Posterior vena cava (tissue), 2 donors: ENCODE measurements around the gene ZNF512. TPM values are rescaled to one million over a fixed set of nuclear protein-coding genes. Genes with fewer than 3 reads are reported as not detected.
"Not testable (repeated sequence)": the region's sequence is repeated elsewhere in the genome, so short reads cannot be mapped to it uniquely, and the experiment has no call there.

Experiments used
- DNase-seq: peaks from one replicate; pipeline ENCODE4 v3.0.0-alpha.2; 2020; ENCODE audit warnings: low spot score
- intact Hi-C, 2 donors: fragments of 100-400 bp; cut with DNase I; formaldehyde crosslinking; loops; one replicate each; pipeline versions ENCODE4 v1.14.1 to v1.14.2; 2022 to 2023
- total RNA-seq, 2 donors: library from RNA; stranded (reverse); fragmentation: NEBNext Ultra II Directional; extraction: Animal tissue kit (Norgen Biotek cat#: 25700); gene quantifications; one replicate each; pipeline ENCODE4 v1.2.1, GENCODE V29; 2021
- donor health status: DM: yes; HTN: yes; CAD: no.
- donor health status: DM: yes; HTN: yes; CAD: no.

Gene ZNF512
- total RNA-seq, 2 donors from 2014 or later: 25.2 to 27.4 TPM

- intact Hi-C loops, DNase-seq: not testable (repeated sequence)
Measured at GRCh38 chr2:27626921-27627320, 44.1 kb downstream of the ZNF512 start.

- intact Hi-C loops: no loop called here
Measured at GRCh38 chr2:27627963-27628766, 45.3 kb downstream of the ZNF512 start.

DNA sequence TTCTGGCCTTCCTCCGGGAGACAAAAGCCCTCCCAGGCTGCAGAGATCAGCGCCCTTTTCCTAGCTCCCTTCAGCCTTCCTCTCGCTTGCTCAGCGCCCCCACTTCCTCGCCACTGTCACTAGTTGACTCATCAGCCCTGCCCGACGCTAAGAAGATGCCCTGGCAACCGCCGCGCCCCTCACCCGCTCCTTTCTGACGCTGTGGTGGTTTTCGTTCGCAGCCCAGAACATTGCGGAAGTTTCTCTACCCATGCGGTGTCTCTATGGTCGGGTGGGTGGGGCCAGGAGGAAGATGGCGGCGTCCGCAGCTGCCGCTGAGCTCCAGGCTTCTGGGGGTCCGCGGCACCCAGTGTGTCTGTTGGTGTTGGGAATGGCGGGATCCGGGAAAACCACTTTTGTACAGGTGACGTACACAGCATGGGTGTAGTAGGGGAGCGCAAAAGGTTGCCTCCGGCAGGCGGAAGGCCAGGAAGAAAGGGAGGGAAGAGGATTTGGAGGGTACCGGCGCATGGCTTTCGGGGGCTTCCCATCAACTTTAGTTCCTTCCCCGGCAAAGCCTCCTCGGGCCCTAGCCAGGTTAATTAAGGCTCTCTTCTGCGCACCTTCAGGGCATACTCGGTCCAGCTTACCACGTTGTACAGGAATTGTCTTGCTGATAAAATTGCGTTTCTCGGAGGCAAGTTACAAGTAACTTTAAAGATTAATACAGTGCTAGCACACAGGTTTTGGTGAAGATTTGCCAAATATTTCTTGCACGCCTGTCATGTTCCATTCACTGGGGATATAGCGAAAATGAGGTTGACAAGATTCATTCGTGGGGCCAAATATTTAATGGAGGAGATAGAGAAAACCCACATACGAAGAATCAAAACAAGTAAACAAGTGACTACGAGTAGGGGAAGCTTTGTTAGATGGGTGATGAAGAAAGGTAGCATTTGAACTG lies 46.2 kb downstream of the ZNF512 start, which contains the start of the genes CCDC121 and GPN1:
Gene CCDC121 (minus strand): TSS at position 246 of the 943 bp plus-strand sequence. CDS start 1,213 bp downstream, outside the sequence.
Gene GPN1 (plus strand): TSS at position 284 of the 943 bp plus-strand sequence. CDS start 9 bp downstream, at position 293.
- peak; percentile 98 for DNase-seq
- intact Hi-C loops: no loop called here

More at GRCh38 chr2:27627963-27628766, 45.3 kb downstream of the ZNF512 start:
- no peak for DNase-seq

GRCh38 chr2:27630257-27630656 lies 47.4 kb downstream of the ZNF512 start:
- DNase-seq, intact Hi-C loops: not testable (repeated sequence)

GRCh38 chr2:27634291-27634690 lies 51.4 kb downstream of the ZNF512 start:
- intact Hi-C loops: no loop called here
- DNase-seq: no peak

DNA sequence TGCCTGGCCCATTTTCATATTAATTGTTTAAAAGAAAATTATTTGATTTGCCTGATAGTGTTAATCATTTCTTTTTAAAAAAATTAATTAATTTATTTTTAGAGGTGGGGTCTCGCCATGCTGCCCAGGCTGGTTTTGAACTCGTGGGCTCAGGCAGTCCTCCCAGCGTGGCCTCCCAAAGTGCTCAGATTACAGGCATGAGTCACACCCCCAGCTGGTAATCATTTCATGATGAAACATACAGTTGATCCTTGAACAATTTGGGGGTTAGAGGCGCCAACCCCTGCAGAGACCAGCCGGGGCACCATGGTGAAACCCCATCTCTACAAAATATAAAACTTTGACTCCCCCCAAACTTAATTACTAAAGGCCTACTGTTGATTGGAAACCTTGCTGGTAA lies 53.9 kb downstream of the ZNF512 start:
- no peak for DNase-seq
- intact Hi-C loops: no loop called here

- DNase-seq: no peak
- intact Hi-C loops: no loop called here
Measured at GRCh38 chr2:27638037-27638637, 55.3 kb downstream of the ZNF512 start.

GRCh38 chr2:27638709-27639108 lies 55.9 kb downstream of the ZNF512 start:
- no peak for DNase-seq
- intact Hi-C loops: no loop called here

DNA sequence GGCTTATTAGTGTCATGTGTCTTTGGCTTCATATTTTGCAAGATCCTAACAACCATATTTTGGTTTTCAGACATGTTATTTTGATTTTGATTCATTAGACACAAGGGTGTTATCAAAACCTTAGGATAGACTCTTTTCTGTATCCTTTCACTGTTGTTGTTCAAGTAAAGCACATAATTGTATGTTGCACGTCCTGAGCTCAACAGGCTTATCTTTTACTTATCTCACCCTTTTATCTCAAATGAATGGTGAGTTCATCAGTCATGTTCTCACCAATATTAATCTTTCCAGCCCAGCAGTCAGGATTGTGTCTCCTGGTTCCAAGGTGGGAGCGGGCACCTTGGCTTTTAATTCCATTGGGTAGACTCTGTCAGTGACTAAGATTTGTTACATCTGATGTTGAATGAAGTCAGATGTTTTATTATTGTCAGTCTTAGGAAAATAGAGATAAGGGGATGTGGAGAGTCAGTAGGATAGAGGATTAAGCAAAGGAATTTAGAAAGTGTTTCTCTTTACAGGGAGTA lies 57.9 kb downstream of the ZNF512 start:
- DNase-seq: no peak
- intact Hi-C loops: no loop called here

GRCh38 chr2:27645197-27645596 lies 62.4 kb downstream of the ZNF512 start:
- intact Hi-C loops: no loop called here
- DNase-seq: no peak

- no peak for DNase-seq
- intact Hi-C loops: no loop called here
Measured at GRCh38 chr2:27647289-27647688, 64.4 kb downstream of the ZNF512 start.

DNA sequence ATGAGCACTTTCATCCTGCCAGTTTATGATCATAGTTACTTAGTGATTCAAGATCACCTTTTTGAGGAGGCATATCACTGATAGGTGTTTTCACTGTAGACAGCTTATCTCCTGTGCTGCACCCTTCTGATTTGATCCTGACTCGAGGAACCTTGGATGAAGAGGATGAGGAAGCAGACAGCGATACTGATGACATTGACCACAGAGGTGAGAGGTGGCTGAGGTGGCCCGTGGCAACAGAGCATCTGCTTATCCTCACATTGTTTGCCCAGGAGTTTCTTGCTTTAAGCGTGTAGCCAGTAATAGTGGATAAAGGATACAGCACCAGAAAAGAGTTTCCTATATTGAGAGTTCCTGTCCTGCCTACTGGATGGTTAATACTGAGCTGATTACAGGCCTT lies 64.9 kb downstream of the ZNF512 start:
- no peak for DNase-seq
- intact Hi-C loops: no loop called here

GRCh38 chr2:27651056-27651455 lies 68.2 kb downstream of the ZNF512 start:
- no peak for DNase-seq
- intact Hi-C loops: no loop called here

DNA sequence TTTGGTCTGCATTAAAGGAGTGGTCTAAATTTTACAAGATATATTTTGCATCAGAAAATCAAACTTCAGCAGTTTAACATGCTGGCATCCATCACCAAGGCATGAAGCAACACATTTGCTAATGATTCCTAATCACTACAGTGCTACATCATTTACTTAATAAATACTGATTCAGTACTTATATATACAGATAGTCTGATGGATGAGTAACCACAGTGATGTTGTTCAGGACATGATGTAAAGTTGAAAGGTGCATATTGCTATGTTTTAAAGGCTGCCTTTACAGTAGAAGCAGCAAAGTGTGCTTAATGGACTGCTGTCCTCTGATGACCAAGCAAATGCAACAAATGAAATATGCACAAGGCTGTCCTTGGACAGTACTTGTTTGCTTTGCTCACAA lies 69.5 kb downstream of the ZNF512 start:
- intact Hi-C loops: no loop called here

DNA sequence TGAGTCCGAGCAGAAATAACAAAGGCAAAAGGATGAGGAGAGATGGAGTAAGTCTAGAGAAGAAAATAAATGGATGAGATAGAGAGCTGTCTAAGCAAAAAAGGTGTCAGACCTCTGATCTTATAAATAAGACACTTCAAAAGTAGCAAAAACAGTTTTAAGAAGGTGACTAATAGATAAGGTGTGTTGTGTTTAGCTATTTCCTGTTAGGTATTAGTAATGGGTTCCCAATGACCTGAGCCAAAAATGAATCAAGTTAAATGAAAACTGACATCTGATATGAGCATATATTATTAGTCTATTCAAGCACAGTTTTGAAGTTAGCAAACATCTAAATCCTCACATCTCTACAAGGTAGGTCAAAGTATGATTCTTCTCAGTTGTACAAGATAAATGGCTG lies 69.9 kb downstream of the ZNF512 start:
- intact Hi-C loops: no loop called here
- no peak for DNase-seq

More for the DNA sequence above, 69.5 kb downstream of the ZNF512 start:
- DNase-seq: no peak

- intact Hi-C loops: no loop called here
- no peak for DNase-seq
Measured at GRCh38 chr2:27653397-27653796, 70.6 kb downstream of the ZNF512 start.

GRCh38 chr2:27655155-27655951 lies 72.5 kb downstream of the ZNF512 start:
- DNase-seq: no peak

DNA sequence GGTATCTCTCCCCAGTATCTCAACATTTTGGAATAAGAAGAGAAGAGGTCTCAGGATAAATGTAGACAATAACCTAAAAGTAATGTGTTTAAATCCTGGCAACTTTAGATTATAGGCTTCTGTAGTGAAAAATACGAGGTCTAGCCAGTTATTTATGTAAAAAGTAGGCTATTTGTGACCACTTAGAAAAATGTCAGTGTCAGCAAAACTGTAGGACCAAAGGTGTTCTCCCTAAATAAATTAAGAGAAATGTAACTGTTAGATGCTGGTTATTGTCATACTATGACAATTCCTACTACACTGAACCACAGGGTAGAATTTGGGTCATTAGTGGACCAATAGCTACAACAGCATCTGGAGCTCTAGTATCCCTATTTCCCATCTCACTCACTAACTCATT lies 78.5 kb downstream of the ZNF512 start:
- no peak for DNase-seq
- intact Hi-C loops: no loop called here

More at GRCh38 chr2:27655155-27655951, 72.5 kb downstream of the ZNF512 start:
- intact Hi-C loops: no loop called here
